Esophagus squamous epithelium (tissue), 4 donors: ENCODE measurements around the gene GAK.

Experiments
- CTCF ChIP-seq, 6 experiments: fragments of 450-650 bp in 4 of 6; fragments of 200-600 bp in 2 of 6; sonication (generic) in 2 of 6; IDR thresholded peaks; one replicate each; pipeline ENCODE4 v1.5.1; 2016 to 2019; ENCODE audit warnings: antibody characterized with exemption in 6 of 6, mild to moderate bottlenecking in 4 of 6, moderate library complexity in 4 of 6
- POLR2A ChIP-seq, 4 donors: fragments of 450-650 bp; IDR thresholded peaks; one replicate each; pipeline ENCODE4 v1.6.1; 2017; ENCODE audit warnings: antibody characterized with exemption in 4 of 4, mild to moderate bottlenecking in 4 of 4, moderate library complexity in 3 of 4

- no peak for TF ChIP-seq POLR2A (IDR thresholded peaks at IDR 0.05)
- TF ChIP-seq CTCF (IDR thresholded peaks at IDR 0.05), result no peak
These were observed 2.9 kb downstream of the GAK start for GRCh38 chr4:929096-929765.
